Uterus (tissue), 2 donors: Measurements from ENCODE around the gene CST9L.

Experiments used
- CTCF ChIP-seq, 4 experiments: fragments of 200-600 bp in 2 of 4; fragments of 450-650 bp in 2 of 4; sonication (generic) in 2 of 4; IDR thresholded peaks; one replicate each; pipeline ENCODE4 v1.5.1; 2016 to 2019; ENCODE audit warnings: antibody characterized with exemption in 4 of 4, mild to moderate bottlenecking in 2 of 4, moderate library complexity in 1 of 4
- POLR2A ChIP-seq, 2 donors: fragments of 450-650 bp; IDR thresholded peaks; one replicate each; pipeline ENCODE4 v1.6.1; 2016; ENCODE audit warnings: antibody characterized with exemption in 2 of 2, mild to moderate bottlenecking in 1 of 2, moderate library complexity in 1 of 2

- no peak for TF ChIP-seq CTCF (IDR thresholded peaks at IDR 0.05)
- TF ChIP-seq POLR2A (IDR thresholded peaks at IDR 0.05), result no peak
These were observed 3.4 kb downstream of the CST9L start for GRCh38 chr20:23564927-23565326.
